Prostate gland (tissue), 2 donors: Measurements from ENCODE around the gene SWAP70. TPM values are rescaled to one million over a fixed set of nuclear protein-coding genes. Genes with fewer than 3 reads are reported as not detected.
A peak's percentile ranks its signal among the peaks of the same experiment; 100 is the strongest.
"Not testable (repeated sequence)": the region's sequence is repeated elsewhere in the genome, so short reads cannot be mapped to it uniquely, and the experiment has no call there.

Experiments
- DNase-seq: peaks from one replicate; pipeline ENCODE4 v3.0.0-alpha.2; 2019; ENCODE audit warnings: low spot score
- H3K27ac ChIP-seq, 2 donors: fragments of 200-600 bp; sonication (generic); 2 replicates each; pipeline ENCODE4 v1.5.1; 2017 to 2019
- H3K27me3 ChIP-seq: fragments of 200-600 bp; sonication (generic); replicated peaks from 2 replicates; pipeline ENCODE4 v1.5.1; 2019; ENCODE audit not compliant: insufficient read depth
- H3K36me3 ChIP-seq, 2 donors: fragments of 200-600 bp; sonication (generic); 1 replicate in 1 of 2; 2 replicates in 1 of 2; pipeline versions ENCODE4 v1.5.1 to v1.8.1; 2017 to 2019
- H3K4me1 ChIP-seq: fragments of 200-600 bp; sonication (generic); replicated peaks from 2 replicates; pipeline ENCODE4 v1.5.1; 2019
- H3K4me3 ChIP-seq, 2 donors: fragments of 200-600 bp; sonication (generic); 2 replicates each; pipeline ENCODE4 v1.5.1; 2017 to 2019
- H3K9me3 ChIP-seq: fragments of 200-600 bp; sonication (generic); 2 replicates; pipeline ENCODE4 v1.5.1; 2017
- CTCF ChIP-seq, 4 experiments: fragments of 200-600 bp in 2 of 4; fragments of 450-650 bp in 2 of 4; sonication (generic) in 2 of 4; IDR thresholded peaks; 1 replicate in 3 of 4; 2 replicates in 1 of 4; pipeline ENCODE4 v1.5.1; 2016 to 2019; ENCODE audit warnings: antibody characterized with exemption in 4 of 4, mild to moderate bottlenecking in 2 of 4, moderate library complexity in 2 of 4
- POLR2A ChIP-seq: fragments of 450-650 bp; IDR thresholded peaks from one replicate; pipeline ENCODE4 v1.6.1; 2016; ENCODE audit warnings: antibody characterized with exemption, mild to moderate bottlenecking
- POLR2AphosphoS5 ChIP-seq: sonication (generic); formaldehyde crosslinking; IDR thresholded peaks from one replicate; pipeline ENCODE4 v1.6.1; 2017; ENCODE audit warnings: antibody characterized with exemption
- WGBS: methylation state at CpG from one replicate; pipeline ENCODE4 v1.1.5; 2018; 5-methylcytosine and 5-hydroxymethylcytosine counted together
- intact Hi-C: fragments of 100-400 bp; cut with DNase I; formaldehyde crosslinking; loops from one replicate; pipeline ENCODE4 v1.14.2; 2022
- total RNA-seq, 2 donors: library from RNA; depleted of rRNA; stranded (reverse); fragments of >200 nt; gene quantifications; one replicate each; pipeline ENCODE4 v1.1.0, GENCODE V29; 2016

Gene SWAP70
- total RNA-seq, 2 donors from 2014 or later: 20.8 to 25.2 TPM

- no peak for DNase-seq
- H3K36me3 ChIP-seq: no peaks in the 10 kb centered on the region
- no peaks in the 10 kb centered on the region for H3K27me3 ChIP-seq
- no peaks in the 10 kb centered on the region for H3K9me3 ChIP-seq
- TF ChIP-seq CTCF (IDR thresholded peaks at IDR 0.05): no peak
- TF ChIP-seq POLR2AphosphoS5: no peak
- TF ChIP-seq POLR2A: no peak
- no peaks in the 10 kb centered on the region for H3K4me1 ChIP-seq
- H3K27ac ChIP-seq: no peak overlapping the region
- H3K4me3 ChIP-seq: no peak overlapping the region
- WGBS: 94% methylated on average over 1 of the region's 1 CpG
- intact Hi-C loops: no loop called here
These were observed 44.9 kb upstream of the SWAP70 start for GRCh38 chr11:9619004-9619403.

- no peak overlapping the region for H3K27ac ChIP-seq
- no peaks in the 10 kb centered on the region for H3K27me3 ChIP-seq
- H3K9me3 ChIP-seq: no peaks in the 10 kb centered on the region
- TF ChIP-seq POLR2AphosphoS5: no peak
- TF ChIP-seq CTCF (IDR thresholded peaks at IDR 0.05): no peak
- TF ChIP-seq POLR2A: no peak
- intact Hi-C loops: no loop called here
- H3K36me3 ChIP-seq: no peaks in the 10 kb centered on the region
- no peaks in the 10 kb centered on the region for H3K4me1 ChIP-seq
- no peak for DNase-seq
- H3K4me3 ChIP-seq: no peak overlapping the region
These were observed 43.9 kb upstream of the SWAP70 start for GRCh38 chr11:9619971-9620370.

GRCh38 chr11:9622353-9622752 is 41.5 kb upstream of the SWAP70 start:
- H3K27ac ChIP-seq, H3K27me3 ChIP-seq: not testable (repeated sequence)

GRCh38 chr11:9623053-9623452 is 40.8 kb upstream of the SWAP70 start:
- H3K4me3 ChIP-seq, H3K27ac ChIP-seq, H3K36me3 ChIP-seq, H3K27me3 ChIP-seq, H3K9me3 ChIP-seq, DNase-seq, intact Hi-C loops, H3K4me1 ChIP-seq: not testable (repeated sequence)
- WGBS: 95% methylated on average over 23 of the region's 23 CpGs

More at GRCh38 chr11:9622353-9622752, 41.5 kb upstream of the SWAP70 start:
- DNase-seq, H3K36me3 ChIP-seq, H3K4me3 ChIP-seq, intact Hi-C loops, H3K4me1 ChIP-seq, H3K9me3 ChIP-seq: not testable (repeated sequence)
- WGBS: 70% methylated on average over 7 of the region's 7 CpGs

- no peak for TF ChIP-seq POLR2AphosphoS5
- TF ChIP-seq CTCF (IDR thresholded peaks at IDR 0.05): no peak
- TF ChIP-seq POLR2A: no peak
- Histone ChIP-seq H3K27ac (no peak overlapping the region), H3K27me3 (no peaks in the 10 kb centered on the region), H3K4me3 (no peak overlapping the region), H3K9me3 (no peaks in the 10 kb centered on the region), H3K36me3 (no peaks in the 10 kb centered on the region), H3K4me1 (no peaks in the 10 kb centered on the region)
- intact Hi-C loops: no loop called here
- DNase-seq: no peak
These were observed 39.4 kb upstream of the SWAP70 start for GRCh38 chr11:9624448-9624847.

- Histone ChIP-seq H3K27ac (no peak overlapping the region), H3K4me3 (no peak overlapping the region), H3K36me3 (no peaks in the 10 kb centered on the region), H3K9me3 (no peaks in the 10 kb centered on the region), H3K27me3 (no peaks in the 10 kb centered on the region), H3K4me1 (no peaks in the 10 kb centered on the region)
- WGBS: 48% methylated on average over 6 of the region's 6 CpGs
- intact Hi-C loops: no loop called here
- TF ChIP-seq POLR2AphosphoS5 (no peak), CTCF (IDR thresholded peaks at IDR 0.05) (no peak), POLR2A (no peak)
- peak; percentile 28 for DNase-seq
These were observed 38.7 kb upstream of the SWAP70 start for GRCh38 chr11:9625162-9625561.
